ENCODE data around the gene AEBP1. TPM values are rescaled to one million over a fixed set of nuclear protein-coding genes. Genes with fewer than 3 reads are reported as not detected.

AEBP1 gene
- total and polyA plus RNA-seq, 2 of the 4 experiments (the other 2 are of a cell fraction): 1.1 to 5.7 TPM

DNA sequence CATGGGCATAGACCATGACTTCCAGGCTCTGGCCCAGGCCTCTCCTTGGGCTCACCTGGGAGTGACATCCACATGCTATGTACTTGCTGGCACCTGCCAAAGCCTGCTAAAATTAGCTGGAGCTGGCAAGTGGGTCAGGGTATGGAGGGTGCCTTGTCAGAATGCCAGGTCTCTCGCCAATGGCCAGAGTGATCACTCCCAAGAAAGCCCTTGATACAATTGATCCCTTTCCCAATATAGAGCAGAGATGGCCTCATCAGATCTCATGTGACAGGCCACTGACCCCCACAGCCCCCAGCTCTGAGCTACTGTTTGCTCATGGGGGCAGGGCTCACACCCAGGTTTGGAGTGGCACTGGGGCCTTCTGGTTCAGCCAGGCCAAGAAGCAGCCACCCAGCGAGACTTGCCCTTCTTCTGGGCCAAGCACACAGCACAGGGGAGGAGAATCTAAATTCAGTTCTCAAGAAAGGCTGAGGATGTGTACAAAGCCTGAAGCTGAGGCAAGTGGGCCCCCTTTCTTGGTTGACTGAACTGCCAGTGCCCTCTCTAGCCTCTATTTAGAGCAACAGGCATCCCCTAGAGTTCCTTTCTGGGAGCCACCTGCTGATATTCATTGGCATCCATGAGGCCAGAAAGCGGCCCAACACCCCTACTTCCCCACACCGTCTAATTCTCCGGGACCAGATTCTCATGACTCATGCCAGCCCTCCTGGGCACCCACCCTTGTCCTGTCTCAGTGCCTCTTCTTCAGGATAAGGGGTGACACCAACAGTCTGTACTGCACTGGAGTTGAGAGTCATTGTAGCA, 55.9 kb downstream of the AEBP1 start:
- ChIA-PET CTCF (no interaction called here), POLR2A (ENCODE audit: unreplicated experiment) (no interaction called here)
- Histone ChIP-seq H3K4me1 (ENCODE audit: control insufficient read depth, insufficient read depth, low read length) (peaks cover 8% of the 10 kb centered on the region), H3K27ac (ENCODE audit: insufficient read depth, low read length) (no peak overlapping the region), H2AK9ac (replicated peaks; ENCODE audit: low read depth, low read length, poor library complexity) (no peak overlapping the region), H3K4me3 (ENCODE audit: insufficient read depth, low read depth, low read length) (no peak overlapping the region), H3K79me1 (ENCODE audit: low read depth in 1 of 2, low read length in 2 of 2) (no peaks in the 10 kb centered on the region), H3K23ac (ENCODE audit: low read depth, low read length) (no peak overlapping the region), H3K4me2 (ENCODE audit: low read depth, low read length) (no peak overlapping the region), H2BK15ac (ENCODE audit: low read depth, low read length) (no peak overlapping the region), H3K56ac (ENCODE audit: extremely low read depth, insufficient read depth, low read length) (no peak overlapping the region), H4K8ac (ENCODE audit: low read depth in 2 of 2, low read length in 2 of 2) (no peak overlapping the region), H3K18ac (ENCODE audit: low read depth, low read length) (no peak overlapping the region), H4K5ac (ENCODE audit: low read depth, low read length) (no peak overlapping the region), H3K9me3 (ENCODE audit: control insufficient read depth, insufficient read depth, low read length) (no peaks in the 10 kb centered on the region), H3K9me1 (ENCODE audit: insufficient read depth, low read length) (peaks cover 7% of the 10 kb centered on the region; the same call in 1 of the 2 replicates), H4K20me1 (ENCODE audit: insufficient read depth, low read length) (no peaks in the 10 kb centered on the region), H3K36me3 (ENCODE audit: control insufficient read depth, insufficient read depth, low read length) (no peaks in the 10 kb centered on the region), H3K4ac (ENCODE audit: low read depth, low read length) (no peak overlapping the region), H3K14ac (replicated peaks; ENCODE audit: low read depth, low read length) (no peak overlapping the region), H2AK5ac (ENCODE audit: low read depth, low read length) (no peak overlapping the region), H2BK120ac (ENCODE audit: low read depth, low read length) (no peak overlapping the region), H2BK20ac (ENCODE audit: low read depth, low read length) (no peak overlapping the region), H3K9ac (ENCODE audit: low read depth, low read length) (no peak overlapping the region), H2AFZ (replicated peaks; ENCODE audit: low read length, poor library complexity) (no peak overlapping the region), H4K91ac (ENCODE audit: insufficient read depth, low read depth, low read length) (no peak overlapping the region), H3K27me3 (ENCODE audit: control insufficient read depth, insufficient read depth, low read length) (peaks cover 3% of the 10 kb centered on the region; the same call in 1 of the 2 replicates), H2BK5ac (ENCODE audit: low read depth, low read length, poor library complexity, severe bottlenecking) (no peak overlapping the region)
- BruUV-seq (replicated peaks): no TSS peak
- dilution Hi-C loops (cut with HindIII; ENCODE audit: low sequenced_read_pairs, unreplicated experiment) (no loop called here), intact Hi-C loops (cut with micrococcal nuclease) (no loop called here), in situ Hi-C loops (cut with MboI; ENCODE audit: low sequenced_read_pairs) (no loop called here)
- WGBS, 2 experiments (ENCODE audit: extremely low coverage in 2 of 2, insufficient read length in 1 of 2): no CpG with 5 or more reads among the region's 5 CpGs
- ATAC-seq (ENCODE audit: low read depth) (no peak), DNase-seq (no peak)
- no peak for TF ChIP-seq RFX5 (IDR thresholded peaks at IDR 0.05; ENCODE audit: low read depth, low read length)
- no peak for TF ChIP-seq MXI1 (IDR thresholded peaks at IDR 0.05; ENCODE audit: borderline replicate concordance, low read depth, low read length)
- TF ChIP-seq CHD1 (IDR thresholded peaks at IDR 0.05; ENCODE audit: low read depth, low read length): no peak
- TF ChIP-seq, protein P1, sequence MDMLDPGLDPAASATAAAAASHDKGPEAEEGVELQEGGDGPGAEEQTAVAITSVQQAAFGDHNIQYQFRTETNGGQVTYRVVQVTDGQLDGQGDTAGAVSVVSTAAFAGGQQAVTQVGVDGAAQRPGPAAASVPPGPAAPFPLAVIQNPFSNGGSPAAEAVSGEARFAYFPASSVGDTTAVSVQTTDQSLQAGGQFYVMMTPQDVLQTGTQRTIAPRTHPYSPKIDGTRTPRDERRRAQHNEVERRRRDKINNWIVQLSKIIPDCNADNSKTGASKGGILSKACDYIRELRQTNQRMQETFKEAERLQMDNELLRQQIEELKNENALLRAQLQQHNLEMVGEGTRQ (IDR thresholded peaks at IDR 0.05; ENCODE audit: low read depth, low read length): no peak
- no peak for TF ChIP-seq FOS (IDR thresholded peaks at IDR 0.05; ENCODE audit: low read depth, low read length)
- no peak for TF ChIP-seq BHLHE40 (IDR thresholded peaks at IDR 0.05; ENCODE audit: low read depth, low read length)
- TF ChIP-seq, protein P2, sequence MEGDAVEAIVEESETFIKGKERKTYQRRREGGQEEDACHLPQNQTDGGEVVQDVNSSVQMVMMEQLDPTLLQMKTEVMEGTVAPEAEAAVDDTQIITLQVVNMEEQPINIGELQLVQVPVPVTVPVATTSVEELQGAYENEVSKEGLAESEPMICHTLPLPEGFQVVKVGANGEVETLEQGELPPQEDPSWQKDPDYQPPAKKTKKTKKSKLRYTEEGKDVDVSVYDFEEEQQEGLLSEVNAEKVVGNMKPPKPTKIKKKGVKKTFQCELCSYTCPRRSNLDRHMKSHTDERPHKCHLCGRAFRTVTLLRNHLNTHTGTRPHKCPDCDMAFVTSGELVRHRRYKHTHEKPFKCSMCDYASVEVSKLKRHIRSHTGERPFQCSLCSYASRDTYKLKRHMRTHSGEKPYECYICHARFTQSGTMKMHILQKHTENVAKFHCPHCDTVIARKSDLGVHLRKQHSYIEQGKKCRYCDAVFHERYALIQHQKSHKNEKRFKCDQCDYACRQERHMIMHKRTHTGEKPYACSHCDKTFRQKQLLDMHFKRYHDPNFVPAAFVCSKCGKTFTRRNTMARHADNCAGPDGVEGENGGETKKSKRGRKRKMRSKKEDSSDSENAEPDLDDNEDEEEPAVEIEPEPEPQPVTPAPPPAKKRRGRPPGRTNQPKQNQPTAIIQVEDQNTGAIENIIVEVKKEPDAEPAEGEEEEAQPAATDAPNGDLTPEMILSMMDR (conservative IDR thresholded peaks at IDR 0.05; ENCODE audit: low read depth, low read length): no peak
- no peak for TF ChIP-seq NFE2L2 (IDR thresholded peaks at IDR 0.05; ENCODE audit: low read depth, low read length)
- TF ChIP-seq MAFK (IDR thresholded peaks at IDR 0.05; ENCODE audit: low read depth, low read length): no peak
- TF ChIP-seq SMC3 (IDR thresholded peaks at IDR 0.05; ENCODE audit: low read depth, low read length): no peak
- TF ChIP-seq, protein P3, sequence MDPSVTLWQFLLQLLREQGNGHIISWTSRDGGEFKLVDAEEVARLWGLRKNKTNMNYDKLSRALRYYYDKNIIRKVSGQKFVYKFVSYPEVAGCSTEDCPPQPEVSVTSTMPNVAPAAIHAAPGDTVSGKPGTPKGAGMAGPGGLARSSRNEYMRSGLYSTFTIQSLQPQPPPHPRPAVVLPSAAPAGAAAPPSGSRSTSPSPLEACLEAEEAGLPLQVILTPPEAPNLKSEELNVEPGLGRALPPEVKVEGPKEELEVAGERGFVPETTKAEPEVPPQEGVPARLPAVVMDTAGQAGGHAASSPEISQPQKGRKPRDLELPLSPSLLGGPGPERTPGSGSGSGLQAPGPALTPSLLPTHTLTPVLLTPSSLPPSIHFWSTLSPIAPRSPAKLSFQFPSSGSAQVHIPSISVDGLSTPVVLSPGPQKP (IDR thresholded peaks at IDR 0.05; ENCODE audit: borderline replicate concordance, low read depth, low read length): no peak
- no peak for TF ChIP-seq POLR2A (IDR thresholded peaks at IDR 0.05; ENCODE audit: low read depth, low read length)
